ENCODE measurements around the gene EIF1. TPM values are rescaled to one million over a fixed set of nuclear protein-coding genes. Genes with fewer than 3 reads are reported as not detected.

The EIF1 gene
- total RNA-seq, 1 donor from 2014 or later = 943 TPM

GRCh38 chr17:41724476-41725050, 35.9 kb downstream of the EIF1 start:
- H3K4me1 ChIP-seq = no peaks in the 10 kb centered on the region
- DNase-seq (no peak), ATAC-seq (no peak)
- no peak overlapping the region for H3K4me3 ChIP-seq
- no peak overlapping the region for H3K27ac ChIP-seq
- no peaks in the 10 kb centered on the region for H3K27me3 ChIP-seq (ENCODE audit: low read depth)
- H3K9me3 ChIP-seq = no peaks in the 10 kb centered on the region
- TF ChIP-seq CTCF (IDR thresholded peaks at IDR 0.05) = no peak
- H3K36me3 ChIP-seq = no peaks in the 10 kb centered on the region
- intact Hi-C loops (cut with DNase I) = no loop called here

GRCh38 chr17:41725134-41725533, 36.4 kb downstream of the EIF1 start:
- Histone ChIP-seq H3K4me1 (no peaks in the 10 kb centered on the region), H3K4me3 (no peak overlapping the region), H3K27ac (no peak overlapping the region), H3K36me3 (no peaks in the 10 kb centered on the region), H3K9me3 (no peaks in the 10 kb centered on the region), H3K27me3 (ENCODE audit: low read depth) (no peaks in the 10 kb centered on the region)
- TF ChIP-seq CTCF (IDR thresholded peaks at IDR 0.05) = no peak
- intact Hi-C loops (cut with DNase I) = no loop called here
- no peak for ATAC-seq
- no peak for DNase-seq

GRCh38 chr17:41728056-41728455, 39.4 kb downstream of the EIF1 start:
- H3K9me3 ChIP-seq = no peaks in the 10 kb centered on the region
- no peak for ATAC-seq
- intact Hi-C loops (cut with DNase I) = no loop called here

GRCh38 chr17:41730479-41730878, 41.8 kb downstream of the EIF1 start:
- no peak overlapping the region for H3K27ac ChIP-seq
- ATAC-seq (no peak), DNase-seq (no peak)
- intact Hi-C loops (cut with DNase I) = loop anchor here (10.0 kb wide), 1 partner anchor 64 kb away; no protein-coding TSS in a partner anchor
- H3K36me3 ChIP-seq = no peaks in the 10 kb centered on the region
- H3K4me1 ChIP-seq = peaks cover 15% of the 10 kb centered on the region
- no peaks in the 10 kb centered on the region for H3K9me3 ChIP-seq
- TF ChIP-seq CTCF (IDR thresholded peaks at IDR 0.05) = no peak
- peaks cover 39% of the 10 kb centered on the region for H3K27me3 ChIP-seq (ENCODE audit: low read depth)
- no peak overlapping the region for H3K4me3 ChIP-seq

More at GRCh38 chr17:41728056-41728455, 39.4 kb downstream of the EIF1 start:
- no peak for DNase-seq
- H3K4me3 ChIP-seq = no peak overlapping the region
- H3K36me3 ChIP-seq = no peaks in the 10 kb centered on the region
- TF ChIP-seq CTCF (IDR thresholded peaks at IDR 0.05) = no peak
- peaks cover 14% of the 10 kb centered on the region for H3K27me3 ChIP-seq (ENCODE audit: low read depth)
- H3K4me1 ChIP-seq = no peaks in the 10 kb centered on the region
- H3K27ac ChIP-seq = no peak overlapping the region

- DNase-seq = no peak
- Histone ChIP-seq H3K27me3 (ENCODE audit: low read depth) (peaks cover 52% of the 10 kb centered on the region), H3K4me3 (no peak overlapping the region), H3K9me3 (no peaks in the 10 kb centered on the region), H3K27ac (no peak overlapping the region), H3K4me1 (peaks cover 15% of the 10 kb centered on the region), H3K36me3 (no peaks in the 10 kb centered on the region)
- no peak for TF ChIP-seq CTCF (IDR thresholded peaks at IDR 0.05)
- intact Hi-C loops (cut with DNase I) = loop anchor here (10.0 kb wide), 1 partner anchor 63 kb away; no protein-coding TSS in a partner anchor
- ATAC-seq = no peak
These were observed 43.2 kb downstream of the EIF1 start for GRCh38 chr17:41731836-41732235.

All from lower lobe of right lung (tissue), 2 donors.